ENCODE results near the gene BPIFB1. TPM values are rescaled to one million over a fixed set of nuclear protein-coding genes. Genes with fewer than 3 reads are reported as not detected.

Gene BPIFB1
- total and polyA plus RNA-seq, 2 of the 13 experiments (the other 11 are each of a cell fraction or from before 2014, with no cell fraction given) = 0.82 to 4.4 TPM

- TF ChIP-seq ZNF775 (CRISPR knock-in tag; IDR thresholded peaks at IDR 0.05; ENCODE audit: borderline replicate concordance) (0 out of 2 replicates have a peak, but pooled peaks have one; percentile 51), YEATS4 (CRISPR knock-in tag; IDR thresholded peaks at IDR 0.05; ENCODE audit: borderline replicate concordance) (no peak), SNAPC4 (CRISPR knock-in tag; IDR thresholded peaks at IDR 0.05) (no peak), RBM39 (IDR thresholded peaks at IDR 0.05; ENCODE audit: low read depth, low read length, poor library complexity, severe bottlenecking) (no peak), ZKSCAN8 (CRISPR knock-in tag; IDR thresholded peaks at IDR 0.05; ENCODE audit: borderline replicate concordance) (peak; percentile 40; the same call in 1 of the 2 replicates), BHLHE40 (IDR thresholded peaks at IDR 0.05; ENCODE audit: low read length) (no peak; the same call in 1 of the 2 replicates), ZNF850 (CRISPR knock-in tag; conservative IDR thresholded peaks at IDR 0.05) (no peak), ZNF629 (CRISPR knock-in tag; conservative IDR thresholded peaks at IDR 0.05) (no peak; the same call in 1 of the 2 replicates), MTF2 (CRISPR knock-in tag; IDR thresholded peaks at IDR 0.05; ENCODE audit: borderline replicate concordance) (no peak), AHR (CRISPR knock-in tag; IDR thresholded peaks at IDR 0.05) (peak; percentile 90), SMAD3 (CRISPR knock-in tag; IDR thresholded peaks at IDR 0.05) (peak; percentile 94), NFIC (IDR thresholded peaks at IDR 0.05; ENCODE audit: low read length) (no peak), ARNT2 (CRISPR knock-in tag; IDR thresholded peaks at IDR 0.05; ENCODE audit: low read depth) (peak; percentile 92), ZNF609 (CRISPR knock-in tag; IDR thresholded peaks at IDR 0.05; ENCODE audit: borderline replicate concordance) (no peak), TMF1 (CRISPR knock-in tag; IDR thresholded peaks at IDR 0.05; ENCODE audit: low read depth) (no peak), THYN1 (CRISPR knock-in tag; IDR thresholded peaks at IDR 0.05; ENCODE audit: borderline replicate concordance, low read depth) (no peak), ZNF75D (CRISPR knock-in tag; IDR thresholded peaks at IDR 0.05; ENCODE audit: borderline replicate concordance) (no peak)
Measured at GRCh38 chr20:33277471-33278441, 5.3 kb upstream of the BPIFB1 start (continued).

All from HepG2 (cell line).